Islet of Langerhans (tissue), 1 donor: Measurements from ENCODE around the gene CARD14.
"Not testable (repeated sequence)": the region's sequence is repeated elsewhere in the genome, so short reads cannot be mapped to it uniquely, and the experiment has no call there.

ENCODE experiments used
- FAIRE-seq: peaks from one replicate; lab custom pipeline; 2011; peaks lifted over from hg19 to GRCh38; lab: Jason Lieb, UNC

CARD14 gene

GRCh38 chr17:80227156-80227555 lies 57.3 kb downstream of the CARD14 start:
- no peak for FAIRE-seq

GRCh38 chr17:80227666-80228065 lies 57.8 kb downstream of the CARD14 start:
- FAIRE-seq: no peak

GRCh38 chr17:80228477-80228876 lies 58.6 kb downstream of the CARD14 start:
- FAIRE-seq: no peak

GRCh38 chr17:80229011-80229410 lies 59.2 kb downstream of the CARD14 start:
- no peak for FAIRE-seq

- FAIRE-seq: no peak
Observed at GRCh38 chr17:80232438-80232837, 62.6 kb downstream of the CARD14 start.

GRCh38 chr17:80233202-80233601 lies 63.4 kb downstream of the CARD14 start:
- no peak for FAIRE-seq

GRCh38 chr17:80236911-80237310 lies 67.1 kb downstream of the CARD14 start:
- no peak for FAIRE-seq

GRCh38 chr17:80237386-80237785 lies 67.6 kb downstream of the CARD14 start:
- FAIRE-seq: no peak

- no peak for FAIRE-seq
Observed at GRCh38 chr17:80242505-80242904, 72.7 kb downstream of the CARD14 start.

GRCh38 chr17:80243526-80244433 lies 74.0 kb downstream of the CARD14 start:
- FAIRE-seq: no peak

- FAIRE-seq: not testable (repeated sequence)
Observed at GRCh38 chr17:80244448-80244847, 74.6 kb downstream of the CARD14 start.

GRCh38 chr17:80244871-80245509 lies 75.2 kb downstream of the CARD14 start:
- no peak for FAIRE-seq

- FAIRE-seq: no peak
Observed at GRCh38 chr17:80245566-80246265, 75.9 kb downstream of the CARD14 start.

- FAIRE-seq: no peak
Observed at GRCh38 chr17:80246266-80246681, 76.4 kb downstream of the CARD14 start.

GRCh38 chr17:80246726-80247125 lies 76.9 kb downstream of the CARD14 start:
- FAIRE-seq: no peak

GRCh38 chr17:80247561-80247960 lies 77.7 kb downstream of the CARD14 start:
- no peak for FAIRE-seq

GRCh38 chr17:80248001-80248893 lies 78.4 kb downstream of the CARD14 start:
- no peak for FAIRE-seq

- no peak for FAIRE-seq
Observed at GRCh38 chr17:80248894-80249710, 79.3 kb downstream of the CARD14 start.

GRCh38 chr17:80251966-80252365 lies 82.1 kb downstream of the CARD14 start:
- no peak for FAIRE-seq

- FAIRE-seq: no peak
Observed at GRCh38 chr17:80252871-80253270, 83.0 kb downstream of the CARD14 start.
